ENCODE measurements around the gene DOCK7. TPM values are rescaled to one million over a fixed set of nuclear protein-coding genes. Genes with fewer than 3 reads are reported as not detected.

Gene DOCK7
- total RNA-seq, 2 experiments from 2014 or later = 11.9 to 13.7 TPM

DNA sequence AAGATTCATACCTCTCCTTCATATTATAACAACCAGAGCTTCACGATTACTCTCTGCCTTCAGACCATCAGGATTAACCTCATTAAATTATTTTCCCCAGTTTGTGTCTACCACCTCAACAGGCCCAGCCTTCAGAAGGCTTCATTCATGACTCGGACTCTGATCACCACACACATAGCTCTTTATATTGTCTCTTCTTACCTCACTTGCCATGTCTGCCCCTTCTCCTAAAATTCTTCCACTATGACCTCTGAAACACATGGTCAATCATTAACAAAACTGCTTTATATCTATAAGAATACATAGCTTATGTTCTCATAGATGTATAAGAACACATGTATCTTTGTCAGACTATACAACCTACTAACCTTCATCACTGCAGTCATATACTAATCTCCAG lies 171.6 kb downstream of the DOCK7 start:
- Mint-ChIP-seq H3K27ac (no peak overlapping the region), H3K36me3 (ENCODE audit: low read depth) (peaks cover 18% of the 10 kb centered on the region), H3K27me3 (no peaks in the 10 kb centered on the region), H3K9me3 (ENCODE audit: low read depth) (peaks cover 6% of the 10 kb centered on the region), H3K4me3 (no peak overlapping the region), H3K4me1 (no peaks in the 10 kb centered on the region)
- CTCF ChIA-PET = no interaction called here
- DNase-seq = no peak
- POLR2A ChIA-PET = no interaction called here
- no peak for ATAC-seq
- intact Hi-C loops (cut with DNase I, micrococcal nuclease) = no loop called here

DNA sequence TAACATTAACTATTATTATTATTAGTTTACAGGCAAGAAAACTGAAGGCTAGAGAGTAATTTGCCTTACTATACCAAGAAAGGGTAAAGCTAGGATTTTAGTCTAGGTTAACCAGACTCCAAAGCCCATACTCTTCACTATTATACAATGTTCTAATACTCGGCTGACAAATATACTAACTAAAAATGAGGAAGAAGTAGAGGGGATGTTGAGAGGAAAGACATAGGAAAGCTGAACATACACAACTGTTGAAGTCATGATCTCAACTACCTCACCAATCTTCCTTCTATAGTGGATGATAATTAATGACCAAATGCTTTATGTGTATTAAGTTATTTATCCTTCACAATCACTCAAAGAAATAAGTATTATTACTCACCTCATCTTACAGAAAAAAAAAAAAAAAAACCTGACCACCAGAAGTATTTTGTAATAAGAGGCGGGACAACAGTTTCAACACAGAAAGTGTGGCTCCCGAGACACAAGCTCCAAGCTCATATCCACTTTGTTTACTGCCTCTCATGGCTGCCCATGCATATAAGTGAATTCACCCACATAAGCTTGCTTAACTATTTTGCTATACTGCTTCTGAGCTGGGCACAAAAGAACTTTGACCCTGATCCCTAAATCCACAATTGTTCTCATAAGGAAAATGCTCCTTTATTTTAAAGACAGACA lies 173.3 kb downstream of the DOCK7 start:
- no peaks in the 10 kb centered on the region for H3K27me3 Mint-ChIP-seq
- no peak overlapping the region for H3K4me3 Mint-ChIP-seq
- ChIA-PET CTCF (no interaction called here), POLR2A (interaction anchor here (0.6 kb wide), 1 partner anchor 36 kb away, joined by 4 read pairs; no protein-coding TSS in a partner anchor)
- H3K9me3 Mint-ChIP-seq (ENCODE audit: low read depth) = peaks cover 6% of the 10 kb centered on the region
- H3K36me3 Mint-ChIP-seq (ENCODE audit: low read depth) = peaks cover 11% of the 10 kb centered on the region
- H3K27ac Mint-ChIP-seq = no peak overlapping the region
- no peak for DNase-seq
- intact Hi-C loops (cut with DNase I, micrococcal nuclease) = no loop called here
- no peaks in the 10 kb centered on the region for H3K4me1 Mint-ChIP-seq
- ATAC-seq = no peak

DNA sequence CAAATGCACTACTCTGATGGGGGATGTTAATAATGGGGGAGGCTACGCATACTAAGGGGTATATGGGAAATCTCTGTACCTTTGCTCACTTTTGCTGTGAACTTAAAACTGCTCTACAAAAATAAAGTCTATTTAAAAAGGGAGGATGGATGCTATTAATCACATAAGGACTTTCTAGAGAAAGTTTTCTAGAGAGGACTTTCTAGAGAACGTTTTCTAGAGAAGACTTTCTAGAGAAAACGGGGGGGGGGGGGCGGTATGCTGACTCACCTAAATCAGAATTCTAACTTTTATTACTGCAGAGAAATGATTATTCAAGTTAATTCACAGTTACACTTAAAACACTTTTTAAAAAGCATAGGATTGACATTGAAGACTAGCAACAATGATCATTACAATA lies 175.2 kb downstream of the DOCK7 start:
- intact Hi-C loops (cut with DNase I, micrococcal nuclease) = no loop called here
- Mint-ChIP-seq H3K4me3 (no peak overlapping the region), H3K9me3 (ENCODE audit: low read depth) (no peaks in the 10 kb centered on the region), H3K4me1 (no peaks in the 10 kb centered on the region), H3K27ac (no peak overlapping the region), H3K36me3 (ENCODE audit: low read depth) (peaks cover 3% of the 10 kb centered on the region), H3K27me3 (no peaks in the 10 kb centered on the region)
- POLR2A ChIA-PET = no interaction called here
- no peak for ATAC-seq
- CTCF ChIA-PET = interaction anchor here (1.5 kb wide), 1 partner anchor 233 kb away, joined by 4 read pairs; no protein-coding TSS in a partner anchor
- no peak for DNase-seq

DNA sequence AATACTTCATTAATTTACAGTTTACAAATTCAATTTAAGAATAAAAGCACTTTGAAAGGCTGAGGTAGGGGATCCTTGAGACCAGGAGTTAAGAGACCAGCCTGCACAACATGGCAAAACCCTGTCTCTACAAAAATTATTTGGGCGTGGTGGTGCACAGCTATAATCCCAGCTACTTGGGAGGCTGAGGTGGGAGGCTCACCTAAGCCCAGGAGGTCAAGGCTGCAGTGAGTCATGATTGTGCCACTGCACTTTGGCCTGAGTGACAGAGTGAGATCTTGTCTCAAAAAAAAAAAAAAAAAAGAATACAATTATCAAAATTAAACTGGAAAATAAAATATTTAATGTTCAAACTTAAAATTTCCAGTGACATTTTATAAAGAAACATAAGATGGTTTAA lies 179.2 kb downstream of the DOCK7 start:
- ChIA-PET POLR2A (no interaction called here), CTCF (interaction anchor here (0.7 to 4.0 kb wide), 4 partner anchors 11 to 238 kb away, joined by 3 to 60 read pairs (median 6); no protein-coding TSS in a partner anchor)
- H3K36me3 Mint-ChIP-seq (ENCODE audit: low read depth) = peaks cover 3% of the 10 kb centered on the region
- ATAC-seq (no peak), DNase-seq (no peak)
- H3K27ac Mint-ChIP-seq = no peak overlapping the region
- no peak overlapping the region for H3K4me3 Mint-ChIP-seq
- intact Hi-C loops (cut with DNase I, micrococcal nuclease) = no loop called here
- no peaks in the 10 kb centered on the region for H3K4me1 Mint-ChIP-seq
- H3K27me3 Mint-ChIP-seq = no peaks in the 10 kb centered on the region
- H3K9me3 Mint-ChIP-seq (ENCODE audit: low read depth) = no peaks in the 10 kb centered on the region

DNA sequence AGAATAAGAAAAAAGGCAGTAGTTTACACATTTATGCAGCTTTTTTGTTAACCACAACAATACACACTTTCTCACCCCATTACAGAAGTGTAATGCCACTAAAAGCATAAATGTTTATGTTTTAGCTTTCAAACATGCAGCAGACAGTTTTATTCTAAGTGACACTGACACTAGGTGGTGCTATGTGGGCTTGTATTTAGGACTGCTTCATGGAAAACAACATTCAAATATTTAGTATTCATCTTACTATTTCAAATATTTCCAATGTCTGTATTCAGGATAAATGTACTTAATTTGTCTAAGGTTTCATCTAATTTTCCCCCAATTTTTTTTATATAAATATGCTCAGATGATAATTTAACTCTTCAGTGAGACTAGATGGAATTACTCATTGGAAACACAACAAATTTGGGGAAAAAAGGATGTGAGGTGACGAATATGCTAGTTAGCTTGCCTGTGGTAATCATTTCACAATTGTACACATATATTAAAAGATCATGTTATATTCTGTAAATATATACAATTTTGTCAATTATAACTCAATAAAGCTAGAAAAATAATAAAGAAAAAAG lies 179.9 kb downstream of the DOCK7 start:
- intact Hi-C loops (cut with DNase I, micrococcal nuclease) = loop anchor here (1.0 kb wide), 1 partner anchor 238 kb away; no protein-coding TSS in a partner anchor
- no peak overlapping the region for H3K27ac Mint-ChIP-seq
- ChIA-PET POLR2A (no interaction called here), CTCF (interaction anchor here (0.7 to 4.0 kb wide), 4 partner anchors 10 to 238 kb away, joined by 3 to 60 read pairs (median 6); no protein-coding TSS in a partner anchor)
- no peak overlapping the region for H3K4me3 Mint-ChIP-seq
- no peaks in the 10 kb centered on the region for H3K9me3 Mint-ChIP-seq (ENCODE audit: low read depth)
- no peaks in the 10 kb centered on the region for H3K4me1 Mint-ChIP-seq
- peaks cover 3% of the 10 kb centered on the region for H3K36me3 Mint-ChIP-seq (ENCODE audit: low read depth)
- H3K27me3 Mint-ChIP-seq = no peaks in the 10 kb centered on the region
- ATAC-seq (no peak), DNase-seq (no peak)

DNA sequence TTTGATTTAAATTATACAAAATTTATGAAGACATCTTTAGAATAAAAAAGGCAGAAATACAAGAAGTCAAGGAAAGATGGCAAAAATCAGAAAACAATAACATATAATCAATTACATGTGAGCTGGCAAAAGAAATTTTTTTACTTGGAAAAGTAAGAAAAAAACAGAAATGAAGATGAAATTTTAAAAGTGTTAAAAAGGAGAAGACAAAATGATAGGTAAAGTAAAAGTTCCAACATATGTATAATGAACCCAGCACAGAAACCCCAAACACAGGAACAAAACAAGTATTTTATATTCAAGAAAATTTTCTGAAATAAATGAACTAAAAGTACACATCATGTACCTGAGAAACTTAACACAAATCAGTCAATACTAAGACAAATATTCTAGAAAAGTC lies 188.0 kb downstream of the DOCK7 start:
- Mint-ChIP-seq H3K36me3 (ENCODE audit: low read depth) (no peaks in the 10 kb centered on the region), H3K9me3 (ENCODE audit: low read depth) (no peaks in the 10 kb centered on the region), H3K4me1 (no peaks in the 10 kb centered on the region), H3K27ac (no peak overlapping the region), H3K27me3 (no peaks in the 10 kb centered on the region), H3K4me3 (no peak overlapping the region)
- ATAC-seq = no peak
- intact Hi-C loops (cut with DNase I, micrococcal nuclease) = no loop called here
- DNase-seq = no peak
- ChIA-PET POLR2A (no interaction called here), CTCF (interaction anchor here (1.0 kb wide), 1 partner anchor 247 kb away, joined by 6 read pairs; no protein-coding TSS in a partner anchor)

DNA sequence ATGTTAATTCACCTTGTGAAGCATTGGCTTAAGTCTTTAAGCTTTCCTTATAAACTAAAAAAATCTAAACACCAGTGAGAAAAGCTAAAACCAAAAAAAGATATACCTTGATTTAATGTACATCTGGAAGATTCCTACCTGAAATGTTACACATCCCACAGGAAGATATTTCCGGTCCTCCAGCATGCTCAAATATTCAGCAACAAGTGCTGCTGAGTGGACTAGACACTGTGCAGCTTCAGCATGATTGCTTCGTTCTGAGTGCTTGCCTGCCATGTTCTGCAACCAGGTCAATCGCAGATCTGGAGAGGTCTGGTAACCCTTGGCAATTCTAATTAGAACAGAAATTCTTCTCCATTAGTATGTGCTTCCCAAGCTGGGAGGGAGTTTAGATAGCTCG lies 194.0 kb downstream of the DOCK7 start:
- Mint-ChIP-seq H3K4me1 (no peaks in the 10 kb centered on the region), H3K4me3 (no peak overlapping the region), H3K27ac (no peak overlapping the region), H3K27me3 (no peaks in the 10 kb centered on the region), H3K36me3 (ENCODE audit: low read depth) (peaks cover 1% of the 10 kb centered on the region), H3K9me3 (ENCODE audit: low read depth) (no peaks in the 10 kb centered on the region)
- intact Hi-C loops (cut with DNase I, micrococcal nuclease) = no loop called here
- POLR2A ChIA-PET = no interaction called here
- ATAC-seq = no peak
- CTCF ChIA-PET = no interaction called here
- DNase-seq = no peak

DNA sequence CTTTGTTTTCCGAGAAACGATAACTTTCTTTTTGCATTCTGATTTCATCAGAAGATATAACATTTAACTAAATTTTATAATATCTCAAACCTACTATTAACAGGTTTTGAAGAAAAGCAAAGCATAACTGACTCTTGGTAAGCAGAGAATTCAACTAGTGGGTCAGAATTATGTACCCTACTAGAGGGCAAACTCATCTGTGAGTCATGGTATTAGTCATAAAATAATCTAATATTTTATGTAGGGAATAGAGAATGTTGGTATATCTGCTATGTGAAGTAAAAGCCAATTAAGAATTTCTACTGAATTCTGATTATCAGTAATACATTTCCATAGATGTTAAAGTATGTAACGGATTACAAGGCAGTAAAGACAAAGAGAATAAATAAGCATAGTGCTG lies 194.5 kb downstream of the DOCK7 start:
- no peak for ATAC-seq
- ChIA-PET CTCF (no interaction called here), POLR2A (no interaction called here)
- Mint-ChIP-seq H3K27me3 (no peaks in the 10 kb centered on the region), H3K27ac (no peak overlapping the region), H3K9me3 (ENCODE audit: low read depth) (no peaks in the 10 kb centered on the region), H3K4me3 (no peak overlapping the region), H3K4me1 (no peaks in the 10 kb centered on the region), H3K36me3 (ENCODE audit: low read depth) (peaks cover 1% of the 10 kb centered on the region)
- intact Hi-C loops (cut with DNase I, micrococcal nuclease) = no loop called here
- DNase-seq = no peak

DNA sequence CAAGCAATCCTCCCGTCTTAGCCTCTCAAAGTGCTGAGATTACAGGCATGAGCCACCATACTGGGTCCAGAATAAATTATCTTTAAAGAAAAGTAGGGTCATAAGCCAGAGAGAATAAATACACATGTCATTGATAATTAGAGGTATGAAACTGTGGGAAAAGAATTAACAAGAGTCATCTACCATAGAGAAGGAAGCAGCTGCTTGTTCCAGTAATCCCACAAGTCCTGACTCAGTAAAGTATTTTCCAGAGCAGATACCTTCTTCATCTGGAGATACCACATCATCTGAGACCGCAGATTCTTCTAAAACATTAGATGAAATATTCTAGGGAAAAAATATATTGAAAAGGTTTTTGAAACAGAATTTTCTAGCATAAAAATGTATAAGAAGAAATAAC lies 195.7 kb downstream of the DOCK7 start:
- ATAC-seq (no peak), DNase-seq (no peak)
- POLR2A ChIA-PET = no interaction called here
- no peaks in the 10 kb centered on the region for H3K4me1 Mint-ChIP-seq
- no peak overlapping the region for H3K27ac Mint-ChIP-seq
- H3K36me3 Mint-ChIP-seq (ENCODE audit: low read depth) = peaks cover 1% of the 10 kb centered on the region
- no peaks in the 10 kb centered on the region for H3K27me3 Mint-ChIP-seq
- no peak overlapping the region for H3K4me3 Mint-ChIP-seq
- intact Hi-C loops (cut with DNase I, micrococcal nuclease) = no loop called here
- CTCF ChIA-PET = no interaction called here
- no peaks in the 10 kb centered on the region for H3K9me3 Mint-ChIP-seq (ENCODE audit: low read depth)

DNA sequence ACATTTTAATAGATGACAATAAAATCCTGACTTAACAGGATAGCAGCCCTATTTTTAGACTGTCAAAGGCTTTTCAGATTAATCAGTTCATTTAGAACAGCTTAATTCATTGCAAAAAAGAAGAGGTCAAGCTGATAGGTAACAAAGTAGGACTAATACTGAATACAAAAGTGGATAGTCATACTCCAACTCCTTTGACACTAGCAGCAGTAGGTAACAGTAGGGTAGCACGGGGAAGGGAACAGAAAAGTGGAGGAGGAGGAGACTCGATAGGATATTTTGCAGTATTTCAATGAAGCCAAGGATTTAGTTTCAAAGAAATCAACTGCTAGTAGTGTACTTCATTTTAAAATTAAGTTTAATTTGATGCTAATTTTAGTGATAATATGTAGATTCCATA lies 200.2 kb downstream of the DOCK7 start:
- ATAC-seq = no peak
- POLR2A ChIA-PET = no interaction called here
- CTCF ChIA-PET = interaction anchor here (0.8 to 1.0 kb wide), 2 partner anchors 8 to 288 kb away, joined by 3 read pairs; no protein-coding TSS in a partner anchor
- no peak overlapping the region for H3K27ac Mint-ChIP-seq
- H3K4me3 Mint-ChIP-seq = no peak overlapping the region
- no peaks in the 10 kb centered on the region for H3K36me3 Mint-ChIP-seq (ENCODE audit: low read depth)
- intact Hi-C loops (cut with DNase I, micrococcal nuclease) = no loop called here
- no peaks in the 10 kb centered on the region for H3K27me3 Mint-ChIP-seq
- no peaks in the 10 kb centered on the region for H3K4me1 Mint-ChIP-seq
- H3K9me3 Mint-ChIP-seq (ENCODE audit: low read depth) = no peaks in the 10 kb centered on the region
- no peak for DNase-seq

DNA sequence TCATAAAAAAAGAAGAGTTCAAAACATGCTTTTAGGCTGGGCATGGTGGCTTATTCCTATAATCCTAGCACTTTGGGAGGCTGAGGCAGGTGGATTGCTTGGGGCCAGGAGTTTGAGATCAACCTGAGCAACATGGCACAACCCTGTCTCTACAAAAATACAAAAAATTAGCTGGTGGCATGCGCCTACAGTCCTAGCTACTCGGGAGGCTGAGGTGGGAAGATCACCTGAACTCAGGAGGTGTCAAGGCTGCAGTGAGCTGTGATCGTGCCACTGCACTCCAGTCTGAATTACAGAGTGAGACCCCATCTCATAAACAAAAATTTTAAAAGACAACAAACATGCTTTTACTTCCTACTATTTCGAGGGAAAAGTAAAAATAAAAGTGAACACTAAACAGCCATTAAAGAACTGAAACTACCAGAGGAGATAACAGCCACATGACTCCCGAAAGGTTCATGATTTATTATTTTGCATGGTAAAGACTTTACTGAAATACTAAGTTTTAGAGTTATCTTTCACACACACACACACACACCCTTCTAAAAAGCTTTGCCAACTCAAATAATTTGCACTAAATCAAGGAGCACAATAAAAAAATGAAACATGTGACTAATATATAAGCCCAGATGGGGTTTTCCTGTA lies 203.2 kb downstream of the DOCK7 start:
- Mint-ChIP-seq H3K4me3 (no peak overlapping the region), H3K36me3 (ENCODE audit: low read depth) (no peaks in the 10 kb centered on the region), H3K27ac (no peak overlapping the region), H3K4me1 (no peaks in the 10 kb centered on the region), H3K9me3 (ENCODE audit: low read depth) (no peaks in the 10 kb centered on the region), H3K27me3 (no peaks in the 10 kb centered on the region)
- intact Hi-C loops (cut with DNase I, micrococcal nuclease) = no loop called here
- ChIA-PET POLR2A (no interaction called here), CTCF (no interaction called here)
- ATAC-seq (no peak), DNase-seq (no peak)

DNA sequence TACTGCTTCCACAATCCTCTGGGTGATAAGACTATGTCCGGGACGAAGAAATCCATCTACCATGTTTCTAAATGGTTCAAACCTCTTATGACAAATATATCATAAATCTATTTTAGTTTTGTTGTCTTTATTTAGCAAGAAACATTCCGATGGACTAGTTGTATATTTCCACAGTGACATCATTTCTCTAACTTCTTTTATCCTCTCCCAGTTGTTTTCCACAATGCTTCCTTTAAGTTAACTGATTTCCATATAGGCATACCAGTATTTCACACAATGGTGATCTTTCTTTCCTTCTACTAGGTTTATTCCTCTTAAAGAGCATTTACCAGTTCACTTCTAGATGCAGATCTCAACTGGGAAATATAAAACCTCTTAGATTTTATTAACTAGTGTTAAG lies 206.5 kb downstream of the DOCK7 start:
- intact Hi-C loops (cut with DNase I, micrococcal nuclease) = no loop called here
- ChIA-PET CTCF (no interaction called here), POLR2A (no interaction called here)
- H3K4me3 Mint-ChIP-seq = no peak overlapping the region
- no peaks in the 10 kb centered on the region for H3K9me3 Mint-ChIP-seq (ENCODE audit: low read depth)
- H3K36me3 Mint-ChIP-seq (ENCODE audit: low read depth) = no peaks in the 10 kb centered on the region
- no peak overlapping the region for H3K27ac Mint-ChIP-seq
- no peaks in the 10 kb centered on the region for H3K4me1 Mint-ChIP-seq
- H3K27me3 Mint-ChIP-seq = no peaks in the 10 kb centered on the region
- ATAC-seq (no peak), DNase-seq (no peak)

All from activated CD4-positive, alpha-beta T cell treated with anti-CD3 and anti-CD28 coated beads for 36 hours (primary cell).